HCT116 (cell line): Measurements from ENCODE around the gene PCSK2. TPM values are rescaled to one million over a fixed set of nuclear protein-coding genes. Genes with fewer than 3 reads are reported as not detected.

Experiments used
- ATAC-seq: fragments of 200-7000 bp; cut with Tn5 transposase; 2 replicates; pipeline ENCODE4 v1.9.1; 2020; ENCODE audit warnings: mild to moderate bottlenecking, moderate library complexity
- BruUV-seq: library from RNA; stranded (reverse); fragments of 400-500 nt; replicated peaks from 2 replicates; lab custom pipeline; 2021; lab: Mats Ljungman, UMichigan
- CTCF ChIA-PET: fragments of 300-600 bp; sonication (Branson Sonifier 250); formaldehyde crosslinking; loops from one replicate; lab custom pipeline; 2021; ENCODE audit warnings: antibody characterized with exemption; lab: Charles Lee
- POLR2A ChIA-PET: fragments of 300-600, 350-600 bp; sonication (Branson Sonifier 250); formaldehyde crosslinking; loops from one replicate; lab custom pipeline; 2021; ENCODE audit warnings: antibody characterized with exemption; lab: Charles Lee
- RAD21 ChIA-PET, 2 experiments: fragments of 300-600 bp; sonication (Branson Sonifier 250); formaldehyde crosslinking; loops; one replicate each; lab custom pipeline; 2023; ENCODE audit warnings: low total read pairs in 2 of 2; ENCODE audit not compliant: uncharacterized antibody in 2 of 2, unreplicated experiment in 2 of 2, low non-redundant PET in 1 of 2; lab: Charles Lee
- DNase-seq: peaks from one replicate; pipeline ENCODE4 v3.0.0-alpha.2; 2010; ENCODE audit warnings: low read depth, low spot score
- H2AFZ ChIP-seq: fragments of 200-600 bp; shearing (Covaris generic), sonication (generic); 2 replicates; pipeline ENCODE4 v1.6.1; 2017; ENCODE audit warnings: low read depth, mixed run types, mixed read lengths, antibody characterized with exemption, low read length; ENCODE audit not compliant: poor library complexity, severe bottlenecking
- H3K27ac ChIP-seq: 2 replicates; pipeline ENCODE4 v1.5.1; 2012; ENCODE audit warnings: low read depth, low read length
- H3K27me3 ChIP-seq: fragments of 200-600 bp; sonication (generic); 2 replicates; pipeline ENCODE4 v1.6.1; 2016; ENCODE audit warnings: mixed run types, low read length, mixed read lengths; ENCODE audit not compliant: insufficient read depth
- H3K36me3 ChIP-seq, 2 experiments: fragments of 200-500 bp in 1 of 2; fragments of 200-600 bp in 1 of 2; sonication (Bioruptor generic) in 1 of 2; sonication (generic) in 1 of 2; 2 replicates each; pipeline versions ENCODE4 v1.5.1 to v1.6.1; 2014 to 2016; ENCODE audit warnings: low read length in 2 of 2, inconsistent platforms in 1 of 2, mixed read lengths in 1 of 2, mixed run types in 1 of 2; ENCODE audit not compliant: insufficient read depth in 2 of 2, control insufficient read depth in 1 of 2
- H3K4me1 ChIP-seq, 2 experiments: fragments of 200-600 bp in 1 of 2; sonication (generic) in 1 of 2; 2 replicates each; pipeline versions ENCODE4 v1.5.1 to v1.6.1; 2012 to 2017; ENCODE audit warnings: low read length in 2 of 2, inconsistent platforms in 1 of 2, mild to moderate bottlenecking in 1 of 2, mixed read lengths in 1 of 2, mixed run types in 1 of 2, moderate library complexity in 1 of 2; ENCODE audit not compliant: insufficient read depth in 2 of 2, control insufficient read depth in 1 of 2
- H3K4me2 ChIP-seq: fragments of 200-600 bp; sonication (generic); 2 replicates; pipeline ENCODE4 v1.6.1; 2017; ENCODE audit warnings: mixed run types, low read length, mixed read lengths
- H3K4me3 ChIP-seq, 2 experiments: fragments of 200-600 bp in 1 of 2; sonication (generic) in 1 of 2; replicated peaks in 1 of 2; 2 replicates each; pipeline ENCODE4 v1.5.1; 2011 to 2016; ENCODE audit warnings: low read length in 2 of 2, control low read depth in 1 of 2, low read depth in 1 of 2, mild to moderate bottlenecking in 1 of 2, mixed read lengths in 1 of 2, mixed run types in 1 of 2
- H3K79me2 ChIP-seq: fragments of 200-600 bp; sonication (generic); 2 replicates; pipeline ENCODE4 v1.6.1; 2017; ENCODE audit warnings: mild to moderate bottlenecking, mixed run types, low read length, moderate library complexity, mixed read lengths; ENCODE audit not compliant: insufficient read depth
- H3K9ac ChIP-seq: fragments of 200-600 bp; sonication (generic); 2 replicates; pipeline ENCODE4 v1.6.1; 2016; ENCODE audit warnings: low read length, mixed read lengths
- H3K9me2 ChIP-seq: fragments of 200-600 bp; sonication (generic), shearing (Covaris generic); 2 replicates; pipeline ENCODE4 v1.6.1; 2017; ENCODE audit warnings: mixed run types, mild to moderate bottlenecking, moderate library complexity; ENCODE audit not compliant: insufficient read depth
- H3K9me3 ChIP-seq, 2 experiments: fragments of 200-500 bp in 1 of 2; fragments of 200-600 bp in 1 of 2; sonication (Bioruptor generic) in 1 of 2; sonication (generic) in 1 of 2; 2 replicates each; pipeline ENCODE4 v1.6.1; 2014 to 2017; ENCODE audit warnings: low read length in 2 of 2, mixed read lengths in 2 of 2, inconsistent platforms in 1 of 2, low read depth in 1 of 2, mild to moderate bottlenecking in 1 of 2, mixed run types in 1 of 2, moderate library complexity in 1 of 2; ENCODE audit not compliant: control insufficient read depth in 1 of 2, insufficient read depth in 1 of 2
- H4K20me1 ChIP-seq: fragments of 200-600 bp; sonication (generic), shearing (Covaris generic); 2 replicates; pipeline ENCODE4 v1.6.1; 2017; ENCODE audit warnings: mixed run types, mild to moderate bottlenecking, moderate library complexity; ENCODE audit not compliant: insufficient read depth
- FOSL1 ChIP-seq: IDR thresholded peaks from 2 replicates; pipeline ENCODE4 v1.6.1; 2012; ENCODE audit warnings: low read depth
- POLR2AphosphoS5 ChIP-seq: IDR thresholded peaks from 2 replicates; pipeline ENCODE4 v1.6.1; 2011; ENCODE audit warnings: mild to moderate bottlenecking, low read depth, low read length, moderate library complexity
- SRF ChIP-seq: IDR thresholded peaks from 2 replicates; pipeline ENCODE4 v1.6.1; 2012; ENCODE audit warnings: low read depth
- TCF7L2 ChIP-seq: IDR thresholded peaks from 2 replicates; pipeline ENCODE4 v1.7.0; 2011; ENCODE audit warnings: borderline replicate concordance, inconsistent platforms; ENCODE audit not compliant: insufficient read depth, insufficient read length; ENCODE audit errors: extremely low read depth
- ZFX ChIP-seq: fragments of 450-650 bp; IDR thresholded peaks from 2 replicates; pipeline ENCODE4 v1.6.1; 2017
- intact Hi-C: fragments of 100-400 bp; cut with micrococcal nuclease; formaldehyde crosslinking; loops from 2 replicates; pipeline ENCODE4 v1.10.0; 2022
- total RNA-seq: library from RNA; stranded (reverse); gene quantifications from one replicate; pipeline ENCODE4 v1.2.1, GENCODE V29; 2021; ENCODE audit not compliant: unreplicated experiment
- TF ChIP-seq, protein P1 (sequence below), 3 experiments: fragments of 200-600 bp in 1 of 3; sonication (generic) in 1 of 3; IDR thresholded peaks in 2 of 3; conservative IDR thresholded peaks in 1 of 3; 2 replicates each; pipeline ENCODE4 v1.5.1; 2012 to 2017; ENCODE audit warnings: low read depth in 2 of 3, low read length in 2 of 3, antibody characterized with exemption in 1 of 3, borderline replicate concordance in 1 of 3, control low read depth in 1 of 3, mild to moderate bottlenecking in 1 of 3, mixed read lengths in 1 of 3, mixed run types in 1 of 3, moderate library complexity in 1 of 3; ENCODE audit not compliant: insufficient read depth in 1 of 3

Gene PCSK2
- total RNA-seq, 1 experiment from 2014 or later, result not detected

DNA sequence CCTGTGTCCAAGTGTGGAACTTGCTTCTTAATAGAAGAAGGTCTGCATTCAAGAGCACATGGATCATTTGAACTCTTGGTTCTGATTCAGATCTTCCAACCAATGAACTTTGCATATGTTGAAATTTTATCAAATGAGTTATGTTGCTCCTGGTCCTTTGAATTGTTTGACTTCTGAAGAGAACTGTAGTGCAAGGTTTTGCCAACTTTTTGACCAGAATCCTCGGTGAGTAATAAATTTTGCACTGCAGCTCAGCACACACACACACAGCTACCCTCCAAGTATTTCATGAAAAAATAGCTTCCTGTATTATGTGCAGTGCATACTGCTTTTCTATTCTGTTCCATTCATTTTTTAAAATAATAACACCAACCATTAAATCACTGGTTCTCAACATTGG is 236.9 kb downstream of the PCSK2 start (continued):
- TF ChIP-seq, protein P1, sequence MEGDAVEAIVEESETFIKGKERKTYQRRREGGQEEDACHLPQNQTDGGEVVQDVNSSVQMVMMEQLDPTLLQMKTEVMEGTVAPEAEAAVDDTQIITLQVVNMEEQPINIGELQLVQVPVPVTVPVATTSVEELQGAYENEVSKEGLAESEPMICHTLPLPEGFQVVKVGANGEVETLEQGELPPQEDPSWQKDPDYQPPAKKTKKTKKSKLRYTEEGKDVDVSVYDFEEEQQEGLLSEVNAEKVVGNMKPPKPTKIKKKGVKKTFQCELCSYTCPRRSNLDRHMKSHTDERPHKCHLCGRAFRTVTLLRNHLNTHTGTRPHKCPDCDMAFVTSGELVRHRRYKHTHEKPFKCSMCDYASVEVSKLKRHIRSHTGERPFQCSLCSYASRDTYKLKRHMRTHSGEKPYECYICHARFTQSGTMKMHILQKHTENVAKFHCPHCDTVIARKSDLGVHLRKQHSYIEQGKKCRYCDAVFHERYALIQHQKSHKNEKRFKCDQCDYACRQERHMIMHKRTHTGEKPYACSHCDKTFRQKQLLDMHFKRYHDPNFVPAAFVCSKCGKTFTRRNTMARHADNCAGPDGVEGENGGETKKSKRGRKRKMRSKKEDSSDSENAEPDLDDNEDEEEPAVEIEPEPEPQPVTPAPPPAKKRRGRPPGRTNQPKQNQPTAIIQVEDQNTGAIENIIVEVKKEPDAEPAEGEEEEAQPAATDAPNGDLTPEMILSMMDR (IDR thresholded peaks at IDR 0.05 in 2 of 3, conservative IDR thresholded peaks at IDR 0.05 in 1 of 3; ENCODE audit: borderline replicate concordance in 1 of 3, insufficient read depth in 1 of 3, low read depth in 2 of 3, low read length in 2 of 3), result no peak
- no peak for TF ChIP-seq TCF7L2
- no peak for TF ChIP-seq POLR2AphosphoS5
- no peak for TF ChIP-seq ZFX
- no peak for TF ChIP-seq FOSL1
- TF ChIP-seq SRF, result no peak

DNA sequence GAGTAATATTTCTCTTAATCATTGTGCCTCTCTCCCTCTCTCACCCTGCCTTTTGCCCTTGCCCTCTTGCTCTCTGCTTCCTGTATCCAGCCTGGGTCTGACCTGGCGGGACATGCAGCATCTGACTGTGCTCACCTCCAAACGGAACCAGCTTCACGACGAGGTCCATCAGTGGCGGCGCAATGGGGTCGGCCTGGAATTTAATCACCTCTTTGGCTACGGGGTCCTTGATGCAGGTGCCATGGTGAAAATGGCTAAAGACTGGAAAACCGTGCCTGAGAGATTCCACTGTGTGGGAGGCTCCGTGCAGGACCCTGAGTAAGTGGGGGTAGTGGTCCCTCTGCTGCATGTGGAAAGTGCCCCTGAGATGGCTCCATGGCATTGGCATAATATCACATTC is 238.4 kb downstream of the PCSK2 start:
- ChIA-PET POLR2A (no interaction called here), RAD21 (no interaction called here), CTCF (no interaction called here)
- Histone ChIP-seq H3K27me3 (no peaks in the 10 kb centered on the region), H3K9me2 (no peaks in the 10 kb centered on the region), H3K36me3 (no peaks in the 10 kb centered on the region), H3K4me2 (no peak overlapping the region), H3K4me1 (no peaks in the 10 kb centered on the region), H3K27ac (no peak overlapping the region), H3K9me3 (no peaks in the 10 kb centered on the region), H3K9ac (no peak overlapping the region), H3K4me3 (no peak overlapping the region), H3K79me2 (no peaks in the 10 kb centered on the region), H2AFZ (no peak overlapping the region), H4K20me1 (no peaks in the 10 kb centered on the region)
- intact Hi-C loops, result no loop called here
- BruUV-seq, result no TSS peak
- DNase-seq (no peak), ATAC-seq (no peak)
- TF ChIP-seq, protein P1 (IDR thresholded peaks at IDR 0.05 in 2 of 3, conservative IDR thresholded peaks at IDR 0.05 in 1 of 3; ENCODE audit: borderline replicate concordance in 1 of 3, insufficient read depth in 1 of 3, low read depth in 2 of 3, low read length in 2 of 3), result no peak
